Measurements from ENCODE around the gene SCART1.
"Not testable (repeated sequence)": the region's sequence is repeated elsewhere in the genome, so short reads cannot be mapped to it uniquely, and the experiment has no call there.

Gene SCART1

DNA sequence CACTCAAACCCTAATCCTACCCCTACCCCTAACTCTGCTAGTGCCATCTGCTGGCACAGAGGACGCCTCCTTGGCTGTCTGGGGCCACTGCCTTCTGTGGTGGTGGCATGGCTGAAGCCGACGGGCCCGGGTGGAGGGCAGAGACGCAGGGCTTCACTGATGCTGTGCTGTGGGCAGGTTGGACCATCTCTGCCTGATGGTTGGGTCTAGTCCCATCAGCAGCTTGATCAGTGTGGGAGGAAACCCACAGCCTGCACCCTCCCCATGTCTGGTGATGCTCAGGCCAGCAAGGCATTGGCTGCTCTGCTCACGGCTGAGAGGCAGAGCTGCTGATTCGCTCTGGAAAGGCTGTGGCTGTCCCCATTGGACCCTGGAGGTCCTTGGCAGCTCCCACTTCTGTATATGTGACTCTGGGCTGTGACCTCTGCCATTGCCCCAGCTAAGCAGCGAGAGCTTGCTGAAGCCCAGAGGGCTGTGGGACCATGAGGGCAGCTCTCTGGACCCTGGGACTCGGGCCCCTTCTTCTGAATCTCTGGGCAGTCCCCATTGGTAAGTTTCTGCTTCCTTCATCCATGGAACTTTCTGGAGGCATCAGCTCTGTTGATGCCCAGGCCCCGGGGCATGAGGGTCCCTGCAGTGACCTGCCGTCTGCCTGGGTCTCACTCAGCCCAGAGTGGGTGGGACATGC, at the start of gene SCART1:
TSS of gene SCART1 (plus strand) at position 430 of the 688 bp plus-strand sequence. CDS start at position 483, 53 bp downstream.
- no peak for DNase-seq

DNA sequence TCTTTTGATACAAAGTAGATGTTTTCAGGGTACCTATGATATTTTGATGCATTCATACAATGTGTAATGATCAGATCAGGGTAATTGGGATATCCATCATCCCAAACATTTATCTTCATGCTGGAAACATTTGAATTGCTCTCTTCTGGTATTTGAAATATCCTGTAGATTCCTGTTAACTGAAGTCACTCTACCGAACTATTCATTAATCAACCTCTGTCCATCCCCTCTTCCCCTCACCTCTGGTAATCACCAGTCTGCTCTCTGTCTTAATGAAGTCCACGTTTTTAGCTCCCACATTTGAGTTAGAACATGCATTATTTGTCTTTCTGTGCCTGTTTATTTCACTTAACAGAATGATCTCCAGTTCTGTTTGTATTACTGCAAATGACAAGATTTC, 48.5 kb upstream of the SCART1 start:
- DNase-seq, result no peak

DNA sequence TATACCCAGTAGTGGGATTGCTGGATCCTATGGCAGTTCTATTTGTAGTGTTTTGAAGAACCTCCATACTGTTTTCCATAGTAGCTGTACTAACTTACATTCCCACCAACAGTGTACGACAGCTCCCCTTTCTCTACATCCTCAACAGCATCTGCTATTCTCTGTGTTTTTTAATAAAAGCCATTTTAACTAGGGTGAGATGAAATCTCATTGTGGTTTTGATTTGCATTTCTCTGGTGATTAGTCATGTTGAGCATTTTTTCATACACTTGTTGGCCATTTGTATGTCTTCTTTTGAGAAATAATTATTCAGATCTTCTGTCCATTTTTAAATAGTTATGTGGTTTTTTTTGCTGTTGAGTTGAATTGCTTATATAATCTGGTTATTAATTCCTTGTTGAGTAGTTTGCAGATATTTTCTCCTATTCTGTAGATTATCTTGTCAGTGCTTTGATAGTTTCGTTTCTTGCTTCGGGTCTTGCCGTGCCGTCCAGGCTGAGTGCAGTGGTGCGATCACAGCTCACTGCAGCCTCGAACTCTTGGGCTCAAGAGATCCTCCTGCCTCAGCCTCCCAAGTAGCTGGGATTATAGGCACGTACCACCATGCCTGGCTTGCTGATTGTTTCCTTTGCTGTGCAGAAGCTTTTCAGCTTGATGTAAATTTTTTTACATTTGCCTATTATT, 47.8 kb upstream of the SCART1 start:
- DNase-seq, result no peak

- peak; percentile 48 for DNase-seq
Observed at GRCh38 chr10:133411523-133412380, 42.0 kb upstream of the SCART1 start.

- DNase-seq, result no peak
Observed at GRCh38 chr10:133412381-133412711, 41.4 kb upstream of the SCART1 start.

GRCh38 chr10:133414401-133414800, 39.3 kb upstream of the SCART1 start:
- not testable (repeated sequence) for DNase-seq

- no peak for DNase-seq
Observed at GRCh38 chr10:133415752-133416151, 38.0 kb upstream of the SCART1 start.

GRCh38 chr10:133418289-133418993, 35.3 kb upstream of the SCART1 start:
- DNase-seq, result no peak

DNA sequence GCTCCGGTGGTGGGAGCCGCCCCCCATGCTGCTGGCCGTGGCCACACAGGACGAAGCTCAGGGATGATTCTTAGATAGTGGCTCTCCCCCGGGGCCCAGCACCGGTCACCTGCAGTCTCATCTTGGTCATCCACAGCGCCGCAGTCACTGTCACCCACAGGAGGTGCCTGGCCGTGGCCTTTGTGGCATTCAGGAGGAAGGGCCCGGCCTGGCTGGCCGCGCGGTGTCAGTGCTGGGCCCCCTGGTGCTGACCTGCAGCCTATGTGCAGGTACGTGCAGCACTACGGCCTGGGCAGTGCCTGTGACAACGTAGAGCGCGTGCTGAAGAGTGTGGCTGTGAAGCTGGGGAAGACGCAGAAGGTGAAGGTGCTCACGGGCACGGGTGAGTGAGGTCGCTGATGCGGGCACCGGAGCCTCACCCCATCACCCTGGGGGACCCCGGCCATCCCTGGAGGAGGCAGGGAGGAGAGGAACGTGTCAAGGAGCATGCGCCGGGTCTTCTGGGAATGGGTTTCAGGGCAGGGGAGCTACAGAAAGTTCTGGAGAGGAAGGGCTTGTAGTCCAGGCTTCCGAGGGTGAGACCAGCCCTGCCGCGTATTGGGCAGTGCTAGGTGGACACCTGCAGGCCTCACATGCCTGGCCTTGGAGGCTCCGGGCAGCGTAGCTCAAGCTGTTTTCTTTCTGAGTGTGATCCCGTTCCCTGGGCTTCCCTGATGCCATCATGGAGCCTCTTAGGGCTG, 34.4 kb upstream of the SCART1 start:
- no peak for DNase-seq

DNA sequence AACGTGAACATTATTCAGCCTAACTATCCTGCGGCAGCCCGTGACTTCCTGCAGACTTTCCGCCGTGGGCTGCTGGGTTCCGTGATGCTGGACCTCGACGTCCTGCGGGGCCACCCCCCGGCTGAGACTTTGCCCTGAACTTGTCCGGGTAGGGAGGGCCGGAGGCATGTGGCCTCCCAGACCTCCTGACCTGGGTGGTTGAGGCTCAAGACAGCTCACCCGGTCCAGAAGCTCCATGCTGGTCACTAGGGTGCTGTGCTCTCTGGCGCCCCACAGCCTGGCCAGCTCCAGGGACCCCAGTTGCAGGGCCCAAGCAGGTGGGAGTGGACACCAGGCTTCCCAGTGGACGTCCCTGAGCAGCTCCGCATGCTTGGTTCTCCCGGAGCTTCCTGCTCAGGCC, 33.7 kb upstream of the SCART1 start:
- no peak for DNase-seq

DNA sequence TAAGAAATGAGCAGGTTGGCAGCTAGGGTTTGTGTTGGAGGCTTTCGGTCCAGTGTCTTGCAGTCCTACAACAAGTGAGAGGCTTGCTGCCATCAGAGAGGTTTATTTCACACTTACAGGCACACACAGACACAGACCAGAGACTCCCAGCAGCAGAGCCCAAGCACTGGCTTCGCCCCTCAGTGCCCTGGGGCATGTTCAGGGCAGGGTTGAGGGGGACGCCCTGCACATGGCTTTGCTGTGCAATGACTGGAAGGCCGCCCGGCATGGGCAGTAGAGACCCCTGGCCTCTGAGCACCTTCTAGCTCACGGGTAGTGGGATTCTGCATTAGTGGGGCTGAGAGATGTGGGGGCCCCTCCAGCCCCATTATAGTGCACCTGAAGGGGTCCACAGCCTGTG, 33.2 kb upstream of the SCART1 start:
- DNase-seq, result no peak

GRCh38 chr10:133421336-133422222, 32.2 kb upstream of the SCART1 start:
- no peak for DNase-seq

DNA sequence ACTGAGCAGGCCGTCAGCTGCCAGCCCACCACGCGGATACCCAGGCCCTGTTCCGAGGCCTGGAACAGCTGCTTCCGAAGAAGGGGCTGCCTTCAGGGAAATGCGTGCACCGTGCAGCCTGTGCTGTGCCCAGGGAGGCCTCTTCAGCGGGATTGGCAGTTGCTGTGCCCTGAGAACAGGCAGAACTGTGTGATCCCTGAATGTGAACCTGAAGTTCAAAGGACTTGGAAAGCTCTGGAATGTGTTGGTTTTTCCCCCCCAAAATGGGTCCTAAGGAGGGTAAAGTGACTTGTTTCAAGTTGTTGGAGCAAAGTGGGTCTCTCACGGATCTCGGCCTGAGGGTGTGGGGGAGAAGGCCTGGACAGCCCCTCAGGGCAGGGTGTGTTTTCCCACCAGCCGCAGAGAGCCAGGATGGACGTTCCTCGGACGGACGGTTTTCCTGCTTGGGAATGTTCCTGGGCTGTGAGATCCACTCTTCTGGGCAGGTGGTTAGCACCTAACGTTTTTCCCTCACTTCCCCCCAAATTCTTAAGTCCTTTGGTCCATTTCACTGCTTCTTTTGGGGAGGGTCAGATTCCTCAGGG, 31.4 kb upstream of the SCART1 start:
- DNase-seq, result no peak

DNA sequence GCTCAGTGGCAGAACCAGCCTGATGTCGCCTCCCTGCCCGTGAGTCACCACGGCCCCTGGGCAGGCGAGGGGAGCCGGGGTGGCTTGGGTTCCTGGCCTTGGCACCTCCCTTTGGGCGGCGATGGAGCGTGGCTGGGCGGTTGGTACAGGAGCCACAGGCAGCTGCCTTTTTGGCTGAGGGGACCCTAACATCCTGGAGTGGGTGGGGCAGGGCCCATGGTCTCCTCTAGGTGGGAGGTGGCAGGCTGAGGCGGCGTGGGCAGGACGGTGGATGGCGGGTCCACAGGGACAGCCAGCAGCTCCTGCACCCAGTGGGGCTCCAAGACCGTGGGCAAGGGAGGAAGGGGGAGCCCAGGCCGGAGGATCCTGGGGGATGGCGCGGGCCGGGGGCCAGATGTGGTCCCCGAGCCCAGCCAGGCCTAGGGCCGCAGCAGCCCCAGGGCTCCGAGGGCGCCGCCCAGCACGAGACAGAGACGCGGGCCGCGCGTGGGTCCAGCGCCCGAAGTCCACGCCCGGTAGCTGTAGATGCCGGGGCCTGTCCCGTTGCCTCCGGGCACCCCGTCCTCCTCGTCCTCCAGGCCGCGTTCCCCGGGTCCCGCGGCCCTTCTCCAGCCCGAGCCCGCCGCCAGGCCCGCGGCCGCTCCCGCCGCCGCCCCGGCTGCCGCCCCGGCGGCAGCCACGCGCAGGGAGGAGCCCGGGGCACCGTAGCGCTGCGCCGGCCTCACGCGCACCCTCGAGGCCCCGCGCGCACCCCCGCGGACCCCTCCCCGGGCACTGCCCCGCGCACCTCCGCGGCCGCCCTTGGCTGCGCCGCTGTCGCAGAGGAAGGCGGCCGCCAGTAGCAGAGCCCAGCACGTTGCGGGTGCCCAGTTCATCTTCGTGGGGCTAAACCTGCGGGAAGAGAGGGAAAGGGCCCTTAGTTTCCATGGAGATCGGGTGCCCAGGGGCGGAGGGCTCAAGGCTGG, 30.7 kb upstream of the SCART1 start:
- no peak for DNase-seq

GRCh38 chr10:133424102-133424501, 29.6 kb upstream of the SCART1 start:
- DNase-seq, result not testable (repeated sequence)

GRCh38 chr10:133424601-133425000, 29.1 kb upstream of the SCART1 start, which contains the start of gene SPRN:
TSS of gene SPRN (minus strand) at chr10:133424625. CDS start at chr10:133423681, 944 bp downstream.
- not testable (repeated sequence) for DNase-seq

DNA sequence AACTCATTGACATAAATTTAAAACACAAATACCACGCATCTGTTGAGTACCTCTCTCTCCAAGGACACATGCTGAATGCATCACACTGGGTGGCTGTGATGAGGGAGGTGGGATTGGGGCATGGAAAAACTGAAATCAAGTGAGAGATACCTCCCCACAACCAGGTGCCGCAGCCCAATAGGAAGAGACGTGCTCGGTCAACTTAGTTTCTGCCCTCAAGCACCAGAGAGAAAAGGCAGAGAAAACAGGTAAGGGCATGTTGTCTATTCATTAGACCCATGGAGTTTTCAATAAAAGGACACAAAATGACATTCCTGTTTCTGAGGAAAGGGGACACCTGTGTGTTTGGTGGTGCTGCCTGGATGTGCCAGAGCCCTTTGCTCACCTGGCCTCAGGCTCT, 24.2 kb upstream of the SCART1 start:
- DNase-seq, result not testable (repeated sequence)

GRCh38 chr10:133431888-133432613, 21.7 kb upstream of the SCART1 start:
- not testable (repeated sequence) for DNase-seq

DNA sequence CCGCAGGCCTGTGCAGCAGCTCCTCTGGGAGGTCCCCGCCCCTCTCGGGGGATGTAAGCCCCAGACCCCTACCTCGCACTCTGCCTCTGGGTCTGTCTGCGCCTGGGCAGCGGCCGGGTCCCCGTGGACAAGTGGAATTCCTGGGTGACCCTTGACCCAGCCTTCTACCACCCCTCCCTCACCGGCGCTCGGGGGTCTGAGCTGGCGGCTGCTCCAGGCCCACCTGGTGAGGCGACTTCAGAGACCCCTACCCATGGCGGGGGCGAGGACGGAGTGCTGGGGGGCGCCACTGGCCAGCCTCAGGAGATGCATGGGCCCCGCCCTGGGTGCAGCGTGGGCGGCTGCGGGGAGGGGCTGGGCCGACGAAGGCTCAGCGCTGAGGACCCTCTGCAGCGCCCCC, 21.0 kb upstream of the SCART1 start:
- DNase-seq, result not testable (repeated sequence)
